ENCODE results near the gene BRICD5. TPM values are rescaled to one million over a fixed set of nuclear protein-coding genes. Genes with fewer than 3 reads are reported as not detected.

The BRICD5 gene
- total and polyA plus RNA-seq, 10 donors, result 3.5 to 40.2 (median 10.5) TPM

DNA sequence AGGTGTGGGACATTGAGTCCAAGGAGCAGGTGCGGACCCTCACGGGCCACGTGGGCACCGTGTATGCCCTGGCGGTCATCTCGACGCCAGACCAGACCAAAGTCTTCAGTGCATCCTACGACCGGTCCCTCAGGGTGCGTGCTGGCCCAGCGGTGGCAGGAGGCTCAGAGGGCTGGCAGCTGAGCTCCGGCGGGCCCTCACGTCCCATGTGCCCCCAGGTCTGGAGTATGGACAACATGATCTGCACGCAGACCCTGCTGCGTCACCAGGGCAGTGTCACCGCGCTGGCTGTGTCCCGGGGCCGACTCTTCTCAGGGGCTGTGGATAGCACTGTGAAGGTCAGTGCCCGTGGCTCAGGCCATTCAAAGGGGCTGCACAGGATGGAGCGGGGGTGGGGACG, 34.6 kb downstream of the BRICD5 start:
- intact Hi-C loops (cut with DNase I; ENCODE audit: low total_unique reads), result no loop called here
- H3K9me3 ChIP-seq, result peaks cover 0 to 6% (median 0%) of the 10 kb centered on the region in 8 donors
- H3K4me3 ChIP-seq, result no peak overlapping the region
- DNase-seq, result no peak
- TF ChIP-seq POLR2AphosphoS5 (IDR thresholded peaks at IDR 0.05), result peak in 1 of 3 donors; percentile 7
- TF ChIP-seq, protein P1, sequence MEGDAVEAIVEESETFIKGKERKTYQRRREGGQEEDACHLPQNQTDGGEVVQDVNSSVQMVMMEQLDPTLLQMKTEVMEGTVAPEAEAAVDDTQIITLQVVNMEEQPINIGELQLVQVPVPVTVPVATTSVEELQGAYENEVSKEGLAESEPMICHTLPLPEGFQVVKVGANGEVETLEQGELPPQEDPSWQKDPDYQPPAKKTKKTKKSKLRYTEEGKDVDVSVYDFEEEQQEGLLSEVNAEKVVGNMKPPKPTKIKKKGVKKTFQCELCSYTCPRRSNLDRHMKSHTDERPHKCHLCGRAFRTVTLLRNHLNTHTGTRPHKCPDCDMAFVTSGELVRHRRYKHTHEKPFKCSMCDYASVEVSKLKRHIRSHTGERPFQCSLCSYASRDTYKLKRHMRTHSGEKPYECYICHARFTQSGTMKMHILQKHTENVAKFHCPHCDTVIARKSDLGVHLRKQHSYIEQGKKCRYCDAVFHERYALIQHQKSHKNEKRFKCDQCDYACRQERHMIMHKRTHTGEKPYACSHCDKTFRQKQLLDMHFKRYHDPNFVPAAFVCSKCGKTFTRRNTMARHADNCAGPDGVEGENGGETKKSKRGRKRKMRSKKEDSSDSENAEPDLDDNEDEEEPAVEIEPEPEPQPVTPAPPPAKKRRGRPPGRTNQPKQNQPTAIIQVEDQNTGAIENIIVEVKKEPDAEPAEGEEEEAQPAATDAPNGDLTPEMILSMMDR (IDR thresholded peaks at IDR 0.05 in 8 of 11, conservative IDR thresholded peaks at IDR 0.05 in 3 of 11), result no peak
- TF ChIP-seq POLR2A (IDR thresholded peaks at IDR 0.05), result no peak
- H3K4me1 ChIP-seq, result peaks cover 0 to 46% (median 20%) of the 10 kb centered on the region in 6 donors
- H3K27ac ChIP-seq, result no peak overlapping the region
- 89 to 96% (median 95%) methylated on average over 11 to 23 of the region's 23 CpGs for WGBS, 5 donors
- H3K27me3 ChIP-seq (replicated peaks in 1 of 7), result no peaks in the 10 kb centered on the region
- peaks cover 4 to 79% (median 69%) of the 10 kb centered on the region in 6 donors for H3K36me3 ChIP-seq

DNA sequence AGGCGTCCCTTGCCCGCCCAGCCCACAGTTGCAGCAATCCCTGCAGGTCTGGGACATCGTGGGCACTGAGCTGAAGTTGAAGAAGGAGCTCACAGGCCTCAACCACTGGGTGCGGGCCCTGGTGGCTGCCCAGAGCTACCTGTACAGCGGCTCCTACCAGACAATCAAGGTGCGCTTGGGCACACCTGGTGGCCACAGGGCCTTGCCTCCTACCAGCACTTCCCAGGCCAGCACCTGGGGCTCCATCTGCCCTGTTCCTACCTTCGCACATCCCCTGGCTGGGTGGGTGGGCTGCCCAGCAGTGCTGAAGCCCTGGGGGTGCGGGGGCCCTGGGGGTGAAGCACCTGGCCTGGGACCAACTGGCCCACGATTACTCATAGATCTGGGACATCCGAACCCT, 35.2 kb downstream of the BRICD5 start:
- Histone ChIP-seq H3K4me1 (peaks cover 0 to 47% (median 20%) of the 10 kb centered on the region in 6 donors), H3K27ac (no peak overlapping the region), H3K4me3 (no peak overlapping the region), H3K27me3 (replicated peaks in 1 of 7) (no peaks in the 10 kb centered on the region), H3K9me3 (peaks cover 0 to 6% (median 0%) of the 10 kb centered on the region in 8 donors), H3K36me3 (peaks cover 4 to 85% (median 75%) of the 10 kb centered on the region in 6 donors)
- DNase-seq, result no peak
- TF ChIP-seq POLR2A (IDR thresholded peaks at IDR 0.05) (no peak), POLR2AphosphoS5 (IDR thresholded peaks at IDR 0.05) (no peak)
- TF ChIP-seq, protein P1 (IDR thresholded peaks at IDR 0.05 in 8 of 11, conservative IDR thresholded peaks at IDR 0.05 in 3 of 11), result no peak
- 90 to 99% (median 93%) methylated on average over 5 to 10 of the region's 10 CpGs for WGBS, 5 donors
- intact Hi-C loops (cut with DNase I; ENCODE audit: low total_unique reads), result no loop called here

DNA sequence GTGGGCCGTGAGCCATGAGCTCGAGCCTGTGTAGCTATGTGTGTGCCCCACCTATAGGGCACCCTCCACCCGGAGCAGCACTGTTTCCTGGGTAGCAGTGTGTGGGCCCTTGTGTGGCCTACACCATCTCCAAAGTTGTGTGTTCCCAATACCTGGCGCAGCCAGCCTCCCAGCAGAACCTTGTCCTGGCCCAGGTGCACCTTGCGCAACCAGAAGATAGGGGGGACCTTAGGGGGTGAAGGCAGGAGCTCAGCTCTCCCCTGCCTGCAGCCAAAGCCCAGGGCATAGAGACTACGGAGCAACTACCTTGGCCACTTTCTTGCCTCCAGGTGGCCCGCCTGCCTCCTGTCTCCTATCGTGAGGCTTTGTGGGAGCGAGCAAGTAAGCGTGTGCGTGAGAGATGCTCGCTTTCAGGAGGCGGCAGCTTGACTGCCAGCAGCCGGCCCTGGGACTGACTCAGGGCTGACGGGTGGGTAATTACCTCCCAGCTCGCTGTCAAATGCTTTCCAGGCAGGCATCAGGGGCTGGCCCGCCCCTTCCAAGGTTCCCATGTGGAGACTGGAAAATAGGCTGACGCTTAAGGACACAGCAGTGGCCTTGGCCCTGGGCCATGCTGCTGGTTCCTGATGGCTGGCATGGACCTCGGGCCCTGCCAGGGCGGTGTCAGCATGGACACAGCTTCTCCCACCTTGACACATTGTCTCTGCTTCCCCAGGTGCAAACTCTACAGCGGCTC, 36.1 kb downstream of the BRICD5 start:
- intact Hi-C loops (cut with DNase I; ENCODE audit: low total_unique reads), result no loop called here
- 83 to 95% (median 88%) methylated on average over 5 to 21 of the region's 21 CpGs for WGBS, 5 donors
- peak; percentile 81 for DNase-seq

More for the DNA sequence above, 36.1 kb downstream of the BRICD5 start:
- no peak overlapping the region for H3K4me3 ChIP-seq
- no peaks in the 10 kb centered on the region for H3K27me3 ChIP-seq (replicated peaks in 1 of 7)
- peaks cover 0 to 6% (median 0%) of the 10 kb centered on the region in 8 donors for H3K9me3 ChIP-seq
- TF ChIP-seq, protein P1 (IDR thresholded peaks at IDR 0.05 in 8 of 11, conservative IDR thresholded peaks at IDR 0.05 in 3 of 11), result no peak
- TF ChIP-seq POLR2A (IDR thresholded peaks at IDR 0.05) (no peak), POLR2AphosphoS5 (IDR thresholded peaks at IDR 0.05) (peak; percentile 14 to 68 (median 66))
- peaks cover under 1 to 52% (median 22%) of the 10 kb centered on the region in 6 donors for H3K4me1 ChIP-seq
- H3K27ac ChIP-seq, result peak overlapping the region in 2 of 8 donors; percentile 5 to 7
- H3K36me3 ChIP-seq, result peaks cover 4 to 92% (median 80%) of the 10 kb centered on the region in 6 donors
